A673 (cell line): ENCODE data around the gene SLC9A2. TPM values are rescaled to one million over a fixed set of nuclear protein-coding genes. Genes with fewer than 3 reads are reported as not detected.

Source experiments
- BruUV-seq: library from RNA; stranded (reverse); fragments of 400-500 nt; replicated peaks from 2 replicates; lab custom pipeline; 2021; lab: Mats Ljungman, UMichigan
- CTCF ChIA-PET: fragments of 300-600 bp; sonication (Branson Sonifier 250); formaldehyde crosslinking; loops from one replicate; lab custom pipeline; 2022; ENCODE audit warnings: antibody characterized with exemption; lab: Charles Lee
- POLR2A ChIA-PET: fragments of 300-600 bp; sonication (Branson Sonifier 250); formaldehyde crosslinking; loops from one replicate; lab custom pipeline; 2022; ENCODE audit warnings: antibody characterized with exemption; ENCODE audit not compliant: low non-redundant PET; lab: Charles Lee
- DNase-seq: peaks from one replicate; pipeline ENCODE4 v3.0.0-alpha.2; 2015; ENCODE audit warnings: low spot score
- H3K27ac ChIP-seq: fragments of 200-600 bp; sonication (generic); 2 replicates; pipeline ENCODE4 v1.5.1; 2016; ENCODE audit warnings: mixed run types, low read depth, mild to moderate bottlenecking, mixed read lengths, antibody characterized with exemption, low read length; ENCODE audit not compliant: poor library complexity, severe bottlenecking
- H3K27me3 ChIP-seq: fragments of 200-600 bp; sonication (generic); replicated peaks from 2 replicates; pipeline ENCODE4 v1.6.1; 2017; ENCODE audit warnings: mixed run types, low read depth, mild to moderate bottlenecking, mixed read lengths, antibody characterized with exemption, low read length; ENCODE audit not compliant: insufficient read depth, poor library complexity
- H3K36me3 ChIP-seq: fragments of 200-600 bp; sonication (generic); 2 replicates; pipeline ENCODE4 v1.6.1; 2016; ENCODE audit warnings: mixed run types, mild to moderate bottlenecking, mixed read lengths, antibody characterized with exemption, low read length; ENCODE audit not compliant: insufficient read depth, poor library complexity, severe bottlenecking
- H3K4me1 ChIP-seq: fragments of 200-600 bp; sonication (generic); 2 replicates; pipeline ENCODE4 v1.6.1; 2017; ENCODE audit warnings: mixed run types, mild to moderate bottlenecking, mixed read lengths, antibody characterized with exemption, low read length; ENCODE audit not compliant: insufficient read depth, poor library complexity, severe bottlenecking
- H3K4me3 ChIP-seq: fragments of 200-600 bp; sonication (generic); 2 replicates; pipeline ENCODE4 v1.5.1; 2016; ENCODE audit warnings: low read depth, mixed run types, mild to moderate bottlenecking, mixed read lengths, low read length; ENCODE audit not compliant: poor library complexity, severe bottlenecking
- H3K9me3 ChIP-seq: fragments of 200-600 bp; sonication (generic); 2 replicates; pipeline ENCODE4 v1.6.1; 2016; ENCODE audit warnings: mixed run types, low read depth, mild to moderate bottlenecking, mixed read lengths, antibody characterized with exemption, low read length; ENCODE audit not compliant: poor library complexity, severe bottlenecking
- EZH2 ChIP-seq: fragments of 200-600 bp; sonication (generic); IDR thresholded peaks from 2 replicates; pipeline ENCODE4 v1.6.1; 2017; ENCODE audit warnings: borderline replicate concordance, low read depth, mild to moderate bottlenecking, mixed read lengths, antibody characterized with exemption, low read length; ENCODE audit not compliant: poor library complexity, severe bottlenecking
- intact Hi-C: fragments of 100-400 bp; cut with micrococcal nuclease; formaldehyde crosslinking; loops from one replicate; pipeline ENCODE4 v1.10.0; 2022; ENCODE audit not compliant: unreplicated experiment
- total RNA-seq: library from RNA; stranded (reverse); gene quantifications from 2 replicates; pipeline ENCODE4 v1.2.3, GENCODE V29; 2021
- TF ChIP-seq, protein P1 (sequence below): fragments of 300-800, 200-600 bp; sonication (generic); conservative IDR thresholded peaks from 2 replicates; pipeline ENCODE4 v1.5.1; 2017; ENCODE audit warnings: low read depth, mild to moderate bottlenecking, antibody characterized with exemption, low read length, moderate library complexity, mixed read lengths

Gene SLC9A2
- total RNA-seq, 1 experiment from 2014 or later, result not detected

DNA sequence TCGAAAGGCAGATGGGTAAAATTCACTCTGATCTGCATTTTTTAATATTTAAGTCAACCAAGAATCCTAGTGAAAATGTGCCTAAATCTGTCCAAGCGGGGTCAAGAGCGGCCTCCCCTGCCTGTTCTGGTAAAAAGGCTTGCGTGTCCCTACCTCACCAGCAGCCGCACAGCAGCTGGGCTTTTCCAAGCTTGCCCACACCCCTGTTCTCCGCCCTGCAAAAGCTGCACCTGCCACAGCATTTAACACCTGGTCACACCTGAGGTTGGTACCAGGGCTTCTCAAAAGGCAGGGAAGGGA, 116.7 kb downstream of the SLC9A2 start:
- CTCF ChIA-PET, result interaction anchor here (0.8 kb wide), 1 partner anchor 18 kb away, joined by 5 read pairs; no protein-coding TSS in a partner anchor
- no peak for TF ChIP-seq EZH2
- TF ChIP-seq, protein P1, sequence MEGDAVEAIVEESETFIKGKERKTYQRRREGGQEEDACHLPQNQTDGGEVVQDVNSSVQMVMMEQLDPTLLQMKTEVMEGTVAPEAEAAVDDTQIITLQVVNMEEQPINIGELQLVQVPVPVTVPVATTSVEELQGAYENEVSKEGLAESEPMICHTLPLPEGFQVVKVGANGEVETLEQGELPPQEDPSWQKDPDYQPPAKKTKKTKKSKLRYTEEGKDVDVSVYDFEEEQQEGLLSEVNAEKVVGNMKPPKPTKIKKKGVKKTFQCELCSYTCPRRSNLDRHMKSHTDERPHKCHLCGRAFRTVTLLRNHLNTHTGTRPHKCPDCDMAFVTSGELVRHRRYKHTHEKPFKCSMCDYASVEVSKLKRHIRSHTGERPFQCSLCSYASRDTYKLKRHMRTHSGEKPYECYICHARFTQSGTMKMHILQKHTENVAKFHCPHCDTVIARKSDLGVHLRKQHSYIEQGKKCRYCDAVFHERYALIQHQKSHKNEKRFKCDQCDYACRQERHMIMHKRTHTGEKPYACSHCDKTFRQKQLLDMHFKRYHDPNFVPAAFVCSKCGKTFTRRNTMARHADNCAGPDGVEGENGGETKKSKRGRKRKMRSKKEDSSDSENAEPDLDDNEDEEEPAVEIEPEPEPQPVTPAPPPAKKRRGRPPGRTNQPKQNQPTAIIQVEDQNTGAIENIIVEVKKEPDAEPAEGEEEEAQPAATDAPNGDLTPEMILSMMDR, result no peak
- H3K36me3 ChIP-seq, result no peaks in the 10 kb centered on the region
- H3K9me3 ChIP-seq, result no peaks in the 10 kb centered on the region
- POLR2A ChIA-PET, result no interaction called here
- peak; percentile 15 for DNase-seq
- H3K27me3 ChIP-seq, result no peaks in the 10 kb centered on the region
- intact Hi-C loops, result no loop called here
- peak overlapping the region; percentile 75 for H3K27ac ChIP-seq
- no peaks in the 10 kb centered on the region for H3K4me1 ChIP-seq
- peak overlapping the region; percentile 95 for H3K4me3 ChIP-seq
- no TSS peak for BruUV-seq

DNA sequence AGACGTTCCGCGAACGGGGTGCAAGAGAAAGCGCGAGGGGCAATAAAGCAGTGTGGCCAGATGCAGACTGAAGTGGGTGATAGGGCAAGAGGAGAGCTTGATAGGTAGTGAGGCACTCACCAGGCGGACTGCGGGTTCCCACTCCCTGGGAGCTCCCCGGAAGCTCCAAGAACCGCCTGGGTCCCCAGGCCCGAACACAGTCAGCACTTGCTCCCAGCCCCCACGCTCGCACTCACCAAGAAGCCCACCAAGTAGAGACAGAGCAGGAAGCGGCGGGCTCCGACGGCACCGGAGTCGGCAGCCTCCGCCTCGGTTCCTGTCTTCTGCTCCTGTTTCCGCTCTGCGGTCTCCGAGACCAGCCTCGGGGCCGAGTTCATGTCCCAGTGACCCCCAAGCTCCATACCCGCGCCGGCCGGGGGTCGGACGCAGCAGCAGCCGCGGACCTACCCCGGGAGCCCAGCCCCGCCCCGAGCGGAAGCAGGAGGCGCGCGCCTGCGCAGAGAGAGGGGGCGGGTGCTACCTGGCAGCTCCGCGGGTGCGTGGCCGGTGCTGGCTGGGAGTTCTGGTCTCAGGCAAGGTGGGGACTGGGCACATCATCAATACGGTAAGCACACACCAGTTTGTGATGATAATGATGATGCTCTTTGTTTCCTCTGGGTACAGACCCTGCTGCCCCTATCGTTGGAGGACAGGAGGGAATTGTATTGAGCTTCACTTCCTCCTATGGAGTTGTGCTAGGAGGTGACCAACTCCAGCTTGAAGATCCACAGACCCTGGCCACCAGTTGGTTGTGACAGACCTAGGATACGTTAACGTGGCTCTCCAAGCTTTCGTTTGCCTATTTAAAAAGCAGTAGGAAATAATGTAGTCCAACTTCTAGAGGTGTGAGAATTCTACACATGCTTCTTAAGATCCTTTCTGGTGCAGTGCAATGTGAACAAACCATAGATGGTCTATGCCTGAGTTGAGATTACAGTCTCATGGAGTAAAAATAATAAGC, 117.4 kb downstream of the SLC9A2 start:
- intact Hi-C loops, result no loop called here
- BruUV-seq, result no TSS peak
- H3K4me1 ChIP-seq, result no peaks in the 10 kb centered on the region
- no peaks in the 10 kb centered on the region for H3K9me3 ChIP-seq
- CTCF ChIA-PET, result interaction anchor here (0.8 kb wide), 1 partner anchor 17 kb away, joined by 5 read pairs; no protein-coding TSS in a partner anchor
- peak overlapping the region; percentile 75 for H3K27ac ChIP-seq
- POLR2A ChIA-PET, result no interaction called here
- no peaks in the 10 kb centered on the region for H3K36me3 ChIP-seq
- no peaks in the 10 kb centered on the region for H3K27me3 ChIP-seq
- peak overlapping the region; percentile 95 for H3K4me3 ChIP-seq
- TF ChIP-seq, protein P1, result no peak
- TF ChIP-seq EZH2, result no peak
- peak; percentile 71 for DNase-seq

DNA sequence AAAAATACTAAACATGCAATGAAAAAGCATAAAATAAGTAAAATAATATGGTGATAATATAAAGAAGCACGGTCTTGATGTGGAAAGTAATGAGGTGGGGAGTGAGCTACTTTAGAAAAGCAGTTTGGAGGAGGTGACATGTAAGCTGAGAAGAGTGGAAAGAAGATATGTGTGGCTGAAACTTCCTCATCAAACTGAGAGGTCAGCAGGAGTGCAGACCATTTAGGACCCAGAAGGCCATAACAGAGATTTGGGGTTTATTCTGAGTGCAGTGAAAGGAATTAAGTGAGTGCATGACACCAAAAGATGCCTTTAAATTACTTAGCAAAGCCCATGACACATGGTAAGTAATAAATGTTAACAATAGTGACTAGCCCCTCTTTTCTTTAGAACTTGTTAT, 118.1 kb downstream of the SLC9A2 start:
- intact Hi-C loops, result no loop called here
- peak overlapping the region; percentile 95 for H3K4me3 ChIP-seq
- BruUV-seq, result no TSS peak

More for the DNA sequence above, 118.1 kb downstream of the SLC9A2 start:
- no peak for TF ChIP-seq EZH2
- TF ChIP-seq, protein P1, result no peak
- Histone ChIP-seq H3K36me3 (no peaks in the 10 kb centered on the region), H3K27me3 (no peaks in the 10 kb centered on the region), H3K4me1 (no peaks in the 10 kb centered on the region), H3K9me3 (no peaks in the 10 kb centered on the region), H3K27ac (no peak overlapping the region)
- DNase-seq, result no peak
- ChIA-PET POLR2A (no interaction called here), CTCF (no interaction called here)
